CD4-positive, CD25-positive, alpha-beta regulatory T cell (primary cell): ENCODE measurements around the gene SSBP4. TPM values are rescaled to one million over a fixed set of nuclear protein-coding genes. Genes with fewer than 3 reads are reported as not detected.

Source experiments
- ATAC-seq, 2 donors: fragments of 150-1000 bp; cut with Tn5 transposase; one replicate each; pipeline ENCODE4 v1.10.0; 2021; ENCODE audit warnings: low read depth in 2 of 2, moderate number of reproducible peaks in 2 of 2, moderate library complexity in 1 of 2
- DNase-seq, 3 donors: peaks; one replicate each; pipeline versions ENCODE4 v3.0.0 to v3.0.0-alpha.2; 2012 to 2022; ENCODE audit warnings: mixed read lengths in 1 of 3
- H3K27ac ChIP-seq: one replicate; pipeline ENCODE4 v1.7.0; 2013; ENCODE audit warnings: mild to moderate bottlenecking, low read length; ENCODE audit not compliant: insufficient read depth, poor library complexity, severe bottlenecking
- H3K27me3 ChIP-seq: one replicate; pipeline ENCODE4 v1.7.0; 2013; ENCODE audit warnings: low read length; ENCODE audit not compliant: control insufficient read depth, insufficient read depth
- H3K36me3 ChIP-seq: one replicate; pipeline ENCODE4 v1.7.0; 2013; ENCODE audit warnings: mild to moderate bottlenecking, low read length, moderate library complexity; ENCODE audit not compliant: control insufficient read depth, insufficient read depth
- H3K4me1 ChIP-seq: 2 replicates; pipeline ENCODE4 v1.7.0; 2013; ENCODE audit warnings: mild to moderate bottlenecking, low read length; ENCODE audit not compliant: insufficient read depth, control insufficient read depth, poor library complexity, severe bottlenecking
- H3K4me3 ChIP-seq: one replicate; pipeline ENCODE4 v1.7.0; 2013; ENCODE audit warnings: low read depth, mild to moderate bottlenecking, low read length, moderate library complexity
- H3K9me3 ChIP-seq, 2 experiments: 1 replicate in 1 of 2; 2 replicates in 1 of 2; pipeline ENCODE4 v1.7.0; 2013; ENCODE audit warnings: low read length in 2 of 2, mild to moderate bottlenecking in 1 of 2, moderate library complexity in 1 of 2; ENCODE audit not compliant: control insufficient read depth in 2 of 2
- H3K27ac Mint-ChIP-seq, 3 donors: one replicate each; pipeline ENCODE4 v1.8.0; 2020 to 2022; ENCODE audit warnings: mild to moderate bottlenecking in 3 of 3, mixed read lengths in 3 of 3, moderate library complexity in 2 of 3
- H3K27me3 Mint-ChIP-seq: one replicate; pipeline ENCODE4 v1.8.0; 2022; ENCODE audit warnings: mild to moderate bottlenecking, mixed read lengths
- H3K36me3 Mint-ChIP-seq: one replicate; pipeline ENCODE4 v1.8.0; 2020; ENCODE audit warnings: mixed read lengths
- H3K4me1 Mint-ChIP-seq, 4 donors: one replicate each; pipeline ENCODE4 v1.8.0; 2020 to 2022; ENCODE audit warnings: mixed read lengths in 4 of 4, mild to moderate bottlenecking in 1 of 4
- H3K4me3 Mint-ChIP-seq, 4 donors: one replicate each; pipeline ENCODE4 v1.8.0; 2020 to 2022; ENCODE audit warnings: mild to moderate bottlenecking in 4 of 4, mixed read lengths in 4 of 4, moderate library complexity in 3 of 4
- H3K9me3 Mint-ChIP-seq, 7 donors: one replicate each; pipeline ENCODE4 v1.8.0; 2020 to 2022; ENCODE audit warnings: mixed read lengths in 7 of 7, mild to moderate bottlenecking in 3 of 7, moderate library complexity in 2 of 7
- polyA plus RNA-seq, 4 donors: library from polyadenylated mRNA; unstranded; fragments of 300-500 nt; fragmentation: Illumina TruSeq; gene quantifications; one replicate each; pipeline ENCODE4 v1.2.3, GENCODE V29; 2021
- total RNA-seq: library from RNA; stranded (reverse); gene quantifications from one replicate; pipeline ENCODE4 v1.2.3, GENCODE V29; 2022

SSBP4 gene
- total and polyA plus RNA-seq, 5 donors from 2014 or later, result 47.3 to 97.9 (median 82.3) TPM

GRCh38 chr19:18449552-18449951 lies 30.4 kb downstream of the SSBP4 start:
- no peaks in the 10 kb centered on the region for H3K9me3 Mint-ChIP-seq
- peaks cover 0 to 7% (median 3%) of the 10 kb centered on the region in 4 donors for H3K4me1 Mint-ChIP-seq
- Histone ChIP-seq H3K4me1 (no peaks in the 10 kb centered on the region), H3K36me3 (peaks cover 39% of the 10 kb centered on the region), H3K9me3 (no peaks in the 10 kb centered on the region), H3K27me3 (no peaks in the 10 kb centered on the region), H3K27ac (no peak overlapping the region), H3K4me3 (no peak overlapping the region)
- H3K4me3 Mint-ChIP-seq, result no peak overlapping the region
- ATAC-seq, result no peak
- H3K36me3 Mint-ChIP-seq, result peaks cover 14% of the 10 kb centered on the region
- H3K27me3 Mint-ChIP-seq, result no peaks in the 10 kb centered on the region
- DNase-seq, result no peak
- no peak overlapping the region for H3K27ac Mint-ChIP-seq

- no peaks in the 10 kb centered on the region for H3K4me1 ChIP-seq
- H3K27ac ChIP-seq, result no peak overlapping the region
- ATAC-seq (no peak), DNase-seq (no peak)
- H3K36me3 ChIP-seq, result peaks cover 36% of the 10 kb centered on the region
- H3K4me3 Mint-ChIP-seq, result no peak overlapping the region
- no peak overlapping the region for H3K27ac Mint-ChIP-seq
- H3K27me3 ChIP-seq, result no peaks in the 10 kb centered on the region
- H3K36me3 Mint-ChIP-seq, result peaks cover 14% of the 10 kb centered on the region
- no peaks in the 10 kb centered on the region for H3K27me3 Mint-ChIP-seq
- H3K4me3 ChIP-seq, result no peak overlapping the region
- no peaks in the 10 kb centered on the region for H3K9me3 ChIP-seq
- peaks cover 0 to 7% (median 3%) of the 10 kb centered on the region in 4 donors for H3K4me1 Mint-ChIP-seq
- H3K9me3 Mint-ChIP-seq, result no peaks in the 10 kb centered on the region
Measured at GRCh38 chr19:18450021-18450930, 31.1 kb downstream of the SSBP4 start.

- Histone ChIP-seq H3K4me3 (no peak overlapping the region), H3K9me3 (no peaks in the 10 kb centered on the region), H3K36me3 (peaks cover 32% of the 10 kb centered on the region), H3K27me3 (no peaks in the 10 kb centered on the region), H3K27ac (no peak overlapping the region), H3K4me1 (no peaks in the 10 kb centered on the region)
- H3K4me3 Mint-ChIP-seq, result no peak overlapping the region
- H3K4me1 Mint-ChIP-seq, result peaks cover 0 to 7% (median 3%) of the 10 kb centered on the region in 4 donors
- ATAC-seq (peak; percentile 87 to 88), DNase-seq (peak; percentile 75 to 82 (median 76))
- H3K9me3 Mint-ChIP-seq, result no peaks in the 10 kb centered on the region
- H3K27ac Mint-ChIP-seq, result no peak overlapping the region
- no peaks in the 10 kb centered on the region for H3K27me3 Mint-ChIP-seq
- peaks cover 19% of the 10 kb centered on the region for H3K36me3 Mint-ChIP-seq
Measured at GRCh38 chr19:18450931-18451836, 32.0 kb downstream of the SSBP4 start.

GRCh38 chr19:18452386-18452785 lies 33.2 kb downstream of the SSBP4 start:
- H3K36me3 Mint-ChIP-seq, result peaks cover 22% of the 10 kb centered on the region

GRCh38 chr19:18453269-18454024 lies 34.2 kb downstream of the SSBP4 start:
- no peak overlapping the region for H3K27ac ChIP-seq
- no peaks in the 10 kb centered on the region for H3K4me1 ChIP-seq
- no peak overlapping the region for H3K4me3 Mint-ChIP-seq
- DNase-seq (no peak), ATAC-seq (no peak)
- H3K27ac Mint-ChIP-seq, result peak overlapping the region in 1 of 3 donors; percentile 63
- H3K4me3 ChIP-seq, result no peak overlapping the region
- peaks cover 19% of the 10 kb centered on the region for H3K36me3 Mint-ChIP-seq
- no peaks in the 10 kb centered on the region for H3K27me3 ChIP-seq
- no peaks in the 10 kb centered on the region for H3K9me3 Mint-ChIP-seq
- no peaks in the 10 kb centered on the region for H3K27me3 Mint-ChIP-seq
- peaks cover 33% of the 10 kb centered on the region for H3K36me3 ChIP-seq
- H3K4me1 Mint-ChIP-seq, result peaks cover 0 to 4% (median 1%) of the 10 kb centered on the region in 4 donors
- H3K9me3 ChIP-seq, result no peaks in the 10 kb centered on the region

More at GRCh38 chr19:18452386-18452785, 33.2 kb downstream of the SSBP4 start:
- H3K27me3 Mint-ChIP-seq, result no peaks in the 10 kb centered on the region
- no peaks in the 10 kb centered on the region for H3K4me1 ChIP-seq
- H3K27ac ChIP-seq, result no peak overlapping the region
- no peak overlapping the region for H3K4me3 ChIP-seq
- H3K4me3 Mint-ChIP-seq, result no peak overlapping the region
- DNase-seq (no peak), ATAC-seq (no peak)
- peaks cover 0 to 7% (median 3%) of the 10 kb centered on the region in 4 donors for H3K4me1 Mint-ChIP-seq
- H3K9me3 Mint-ChIP-seq, result no peaks in the 10 kb centered on the region
- H3K27me3 ChIP-seq, result no peaks in the 10 kb centered on the region
- H3K27ac Mint-ChIP-seq, result peak overlapping the region in 1 of 3 donors; percentile 91
- H3K9me3 ChIP-seq, result no peaks in the 10 kb centered on the region
- H3K36me3 ChIP-seq, result peaks cover 30% of the 10 kb centered on the region

GRCh38 chr19:18456279-18456678 lies 37.1 kb downstream of the SSBP4 start:
- H3K4me3 Mint-ChIP-seq, result no peak overlapping the region
- no peaks in the 10 kb centered on the region for H3K9me3 Mint-ChIP-seq
- H3K27ac Mint-ChIP-seq, result peak overlapping the region in 1 of 3 donors; percentile 38
- H3K4me1 ChIP-seq, result no peaks in the 10 kb centered on the region
- ATAC-seq (no peak), DNase-seq (no peak)
- peaks cover 32% of the 10 kb centered on the region for H3K36me3 ChIP-seq
- H3K4me1 Mint-ChIP-seq, result no peaks in the 10 kb centered on the region
- H3K36me3 Mint-ChIP-seq, result peaks cover 18% of the 10 kb centered on the region
- H3K27ac ChIP-seq, result no peak overlapping the region
- H3K27me3 ChIP-seq, result no peaks in the 10 kb centered on the region
- no peaks in the 10 kb centered on the region for H3K27me3 Mint-ChIP-seq
- no peak overlapping the region for H3K4me3 ChIP-seq
- H3K9me3 ChIP-seq, result no peaks in the 10 kb centered on the region

- Mint-ChIP-seq H3K27me3 (no peaks in the 10 kb centered on the region), H3K27ac (no peak overlapping the region), H3K9me3 (no peaks in the 10 kb centered on the region), H3K4me3 (no peak overlapping the region), H3K36me3 (peaks cover 21% of the 10 kb centered on the region), H3K4me1 (peaks cover 0 to 2% (median 0%) of the 10 kb centered on the region in 4 donors)
- DNase-seq (no peak), ATAC-seq (no peak)
- Histone ChIP-seq H3K27me3 (no peaks in the 10 kb centered on the region), H3K27ac (no peak overlapping the region), H3K4me1 (no peaks in the 10 kb centered on the region), H3K36me3 (peaks cover 35% of the 10 kb centered on the region), H3K9me3 (no peaks in the 10 kb centered on the region), H3K4me3 (no peak overlapping the region)
Measured at GRCh38 chr19:18456974-18457373, 37.8 kb downstream of the SSBP4 start.
